ENCODE data around the gene SLC7A5. TPM values are rescaled to one million over a fixed set of nuclear protein-coding genes. Genes with fewer than 3 reads are reported as not detected.
"Not testable (repeated sequence)": the region's sequence is repeated elsewhere in the genome, so short reads cannot be mapped to it uniquely, and the experiment has no call there.

The SLC7A5 gene
- total RNA-seq, 1 donor from 2014 or later = 9.5 TPM

DNA sequence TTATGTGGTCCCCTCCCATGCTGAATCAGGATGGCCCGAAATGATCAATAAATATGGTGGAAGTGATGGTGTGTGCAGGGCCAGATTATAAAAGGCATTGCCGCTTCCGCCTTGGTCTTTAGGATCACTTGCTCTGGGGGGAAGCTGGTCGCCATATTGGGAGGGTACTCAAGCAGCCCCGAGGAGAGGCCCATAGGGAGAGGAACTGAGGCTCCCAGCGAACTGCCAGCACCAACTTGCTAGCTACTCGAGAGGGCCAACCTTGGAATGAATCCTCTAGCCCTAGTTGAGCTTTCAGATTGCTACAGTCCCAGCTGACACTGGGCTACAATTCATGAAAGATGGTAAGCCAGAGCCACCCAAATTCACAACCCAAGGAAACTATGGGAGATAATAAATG lies 19.0 kb upstream of the SLC7A5 start:
- DNase-seq (ENCODE audit: low read depth in 2 of 2) = not testable (repeated sequence)

DNA sequence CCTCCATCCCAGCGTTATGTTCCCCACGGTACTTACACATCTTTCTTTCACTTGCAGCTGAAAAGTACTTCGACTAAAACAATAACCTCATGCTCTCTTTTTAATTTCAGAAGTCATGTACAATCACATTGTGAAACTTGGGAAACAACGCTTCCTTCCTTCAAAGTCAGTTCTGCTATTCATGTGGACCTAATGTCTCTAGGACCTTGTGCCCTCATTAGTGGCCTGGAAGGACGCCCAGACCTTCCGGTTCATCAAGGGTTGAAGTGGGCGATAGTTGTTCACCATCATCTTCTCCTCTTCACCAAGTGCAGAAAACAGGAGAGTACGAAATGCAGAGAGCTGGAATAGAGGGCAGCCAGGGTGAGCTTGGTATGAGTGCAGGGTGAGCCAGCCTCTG lies 18.6 kb upstream of the SLC7A5 start:
- not testable (repeated sequence) for DNase-seq (ENCODE audit: low read depth in 2 of 2)

DNA sequence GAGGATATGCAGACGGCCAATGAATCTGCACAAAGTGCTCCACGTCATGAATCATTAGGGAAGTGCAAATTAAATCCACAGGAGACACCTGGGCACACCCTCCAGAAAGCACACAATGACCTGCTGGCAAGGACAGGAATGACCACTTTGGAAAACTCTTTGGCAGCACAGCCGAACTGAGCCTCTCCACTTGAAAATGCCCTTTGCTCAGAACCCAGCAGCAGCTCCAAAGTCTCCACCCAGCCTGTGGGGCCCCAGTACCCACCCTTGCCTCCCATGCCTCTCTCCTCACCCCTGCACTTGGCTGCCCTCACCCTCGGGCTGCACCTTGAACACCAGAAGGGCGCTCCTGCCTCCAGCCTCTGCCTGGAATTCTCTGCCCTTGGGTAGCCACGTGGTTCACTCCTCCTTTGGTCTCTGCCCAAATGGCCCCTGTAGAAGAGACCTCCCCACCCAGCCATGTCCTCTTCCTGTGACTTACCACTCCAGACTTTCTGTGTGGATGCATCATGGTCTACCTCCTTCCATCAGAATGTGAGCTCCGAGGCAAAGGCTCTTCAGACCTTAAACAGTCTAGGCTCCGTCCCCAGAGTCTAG lies 16.2 kb upstream of the SLC7A5 start:
- DNase-seq (ENCODE audit: low read depth in 2 of 2) = not testable (repeated sequence)

DNA sequence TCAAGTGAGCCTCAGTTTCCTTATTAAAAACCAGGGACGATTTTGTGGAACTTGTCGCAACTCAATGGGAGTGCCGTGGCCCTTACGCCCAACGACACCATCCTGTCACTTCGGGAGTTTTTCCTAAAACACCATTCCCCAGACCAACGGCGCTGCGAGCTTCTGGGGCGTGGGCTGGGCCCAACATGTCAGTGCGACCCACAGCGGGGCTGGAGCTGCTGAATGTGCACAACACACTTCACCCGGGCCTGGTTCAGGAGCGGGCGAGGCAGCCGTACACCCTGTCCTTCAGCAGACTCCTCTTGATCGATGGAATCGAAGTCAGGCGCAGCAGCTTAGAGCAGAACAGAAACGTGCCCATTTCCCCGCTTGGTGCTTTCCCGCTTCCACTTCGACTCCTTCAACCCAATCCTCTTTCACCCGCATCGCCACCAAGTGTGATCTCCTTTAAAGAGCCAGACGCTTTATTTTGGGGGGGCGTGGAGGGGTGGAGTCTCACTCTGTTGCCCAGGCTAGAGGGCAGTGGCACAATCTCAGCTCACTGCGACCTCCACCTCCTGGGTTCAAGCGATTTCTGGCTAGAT lies 13.2 kb upstream of the SLC7A5 start:
- no peak for DNase-seq (ENCODE audit: low read depth in 2 of 2)

DNA sequence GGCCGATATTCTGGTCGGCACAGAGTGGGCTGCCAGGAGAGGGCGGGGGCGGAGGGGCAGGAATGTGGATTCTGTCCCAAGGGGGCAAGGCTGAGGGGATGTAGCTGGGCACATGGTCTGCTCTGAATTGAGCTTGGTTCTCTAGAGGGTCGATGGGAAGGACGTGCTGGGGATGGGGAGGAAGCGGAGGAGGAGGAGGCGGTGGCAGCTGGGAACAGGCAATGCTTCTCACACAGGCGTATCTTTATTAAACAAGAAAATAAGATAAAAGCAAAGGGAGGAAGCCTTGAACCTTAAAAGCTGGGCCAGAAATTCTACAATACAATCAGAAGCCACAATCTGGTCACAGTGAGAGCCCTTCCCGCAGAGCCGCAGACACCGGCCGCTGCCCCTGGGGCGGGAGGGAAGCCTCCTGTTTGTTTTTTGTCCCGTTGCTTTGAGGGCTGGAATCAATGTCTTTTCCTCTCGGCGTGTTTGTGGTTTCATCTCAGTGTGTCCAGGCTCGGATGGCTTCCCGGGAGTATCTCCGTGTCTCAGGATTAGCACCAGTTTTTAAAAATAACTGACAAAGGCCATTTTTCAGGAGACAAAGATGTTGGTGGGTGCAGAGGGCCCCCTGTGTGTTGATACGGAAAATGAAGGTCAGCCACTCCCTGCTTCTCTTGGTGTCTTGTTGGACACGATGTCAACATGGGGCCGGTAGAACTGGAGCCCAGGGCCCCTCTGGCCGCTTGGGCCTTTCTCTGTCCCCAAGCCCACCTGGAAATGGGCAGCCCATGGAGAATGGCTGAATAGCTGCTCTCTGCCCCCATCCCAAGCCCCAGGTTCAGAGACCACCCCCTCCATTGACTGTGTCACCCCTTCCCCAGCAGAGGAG lies 12.3 kb upstream of the SLC7A5 start:
- DNase-seq (ENCODE audit: low read depth in 2 of 2) = no peak

DNA sequence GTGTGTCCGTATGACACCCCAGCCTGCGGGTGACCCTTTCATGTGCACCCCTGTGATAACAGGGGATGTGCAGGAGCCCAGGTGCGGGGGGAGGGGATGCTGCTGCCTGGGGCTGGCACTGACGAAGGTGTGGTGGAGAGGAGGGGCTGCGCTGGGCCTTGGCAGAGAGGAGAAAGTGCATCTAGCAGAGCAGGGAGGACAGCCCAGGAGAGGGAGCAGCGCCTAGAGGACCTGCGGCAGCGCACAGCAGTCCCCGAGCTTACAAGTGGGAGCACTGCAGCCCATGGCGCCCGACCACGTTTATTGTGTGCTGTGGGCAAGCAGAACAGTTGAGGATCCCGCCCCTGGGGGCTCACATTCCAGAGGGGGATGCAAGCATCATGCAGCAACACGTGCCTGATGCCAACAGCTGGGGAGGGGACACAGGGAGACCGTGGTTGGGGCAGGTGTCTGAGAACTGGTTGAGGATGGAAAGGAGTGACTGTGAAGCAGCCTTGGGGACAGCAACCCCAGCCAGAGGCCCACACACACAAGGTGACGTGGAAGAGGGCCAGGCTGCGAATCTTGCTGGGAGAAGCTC lies 10.9 kb upstream of the SLC7A5 start:
- no peak for DNase-seq (ENCODE audit: low read depth in 2 of 2)

DNA sequence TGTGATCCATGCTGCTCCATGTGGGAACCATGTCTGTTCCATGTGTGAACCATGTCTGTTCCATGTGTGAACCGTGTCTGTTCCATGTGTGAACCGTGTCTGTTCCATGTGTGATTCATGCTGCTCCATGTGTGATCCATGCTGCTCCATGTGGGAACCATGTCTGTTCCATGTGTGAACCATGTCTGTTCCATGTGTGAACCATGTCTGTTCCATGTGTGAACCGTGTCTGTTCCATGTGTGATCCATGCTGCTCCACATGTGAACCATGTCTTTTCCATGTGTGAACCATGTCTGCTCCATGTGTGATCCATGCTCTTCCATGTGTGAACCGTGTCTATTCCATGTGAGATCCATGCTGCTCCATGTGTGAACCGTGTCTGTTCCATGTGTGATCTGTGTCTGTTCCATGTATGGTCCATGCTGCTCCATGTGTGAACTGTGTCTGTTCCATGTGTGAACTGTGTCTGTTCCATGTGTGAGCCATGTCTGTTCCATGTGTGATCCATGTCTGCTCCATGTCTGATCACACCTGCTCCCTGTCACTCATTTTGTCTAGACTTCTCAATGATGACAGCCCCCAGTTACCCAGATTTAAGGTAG lies 10.2 kb upstream of the SLC7A5 start:
- not testable (repeated sequence) for DNase-seq (ENCODE audit: low read depth in 2 of 2)

DNA sequence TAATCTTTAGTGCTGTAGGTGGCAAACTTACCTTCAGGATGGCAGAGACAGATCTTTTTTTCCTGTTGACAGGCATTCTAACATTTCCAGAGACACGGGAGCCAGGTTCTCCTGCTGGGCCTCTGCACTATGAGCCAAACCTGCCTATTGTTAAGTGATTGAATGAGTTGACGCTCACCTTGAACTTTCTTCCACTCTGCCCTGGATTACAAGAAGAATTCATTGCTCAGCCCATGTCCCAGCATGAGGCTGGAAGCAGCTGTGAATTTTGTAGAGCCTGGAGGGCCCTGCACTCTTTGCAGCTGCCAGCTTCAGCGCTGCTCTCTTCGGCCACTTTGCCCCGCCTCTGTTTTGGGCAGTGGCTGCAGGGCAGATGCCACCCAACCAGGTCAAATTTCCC lies 9.4 kb upstream of the SLC7A5 start:
- DNase-seq (ENCODE audit: low read depth in 2 of 2) = no peak

DNA sequence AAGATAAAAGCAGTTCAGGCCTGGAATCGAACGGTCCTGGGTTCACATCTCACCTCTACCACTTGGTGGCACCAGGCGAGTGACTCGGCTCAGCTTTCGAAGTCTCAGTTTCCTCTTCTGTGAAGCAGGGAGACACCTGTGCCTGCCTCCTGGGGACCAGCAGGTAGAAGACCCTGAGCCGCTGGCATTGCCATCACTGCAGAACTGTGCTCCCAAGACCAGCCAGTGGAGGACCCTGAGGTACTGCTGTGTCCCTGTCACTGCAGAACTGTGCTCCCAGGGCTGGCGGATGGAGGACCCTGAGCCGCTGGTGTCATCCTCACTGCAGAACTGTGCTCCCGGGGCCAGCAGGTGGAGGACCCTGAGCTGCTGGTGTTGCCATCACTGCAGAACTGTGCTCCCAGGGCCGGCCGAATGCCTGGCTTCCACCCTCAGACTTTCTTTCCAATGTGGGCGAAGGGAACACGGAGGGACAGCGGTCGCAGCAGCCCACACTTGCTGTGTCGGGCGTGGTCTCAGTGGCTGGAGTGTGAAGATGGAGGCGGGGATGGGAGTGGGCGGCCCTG lies 8.7 kb upstream of the SLC7A5 start:
- DNase-seq (ENCODE audit: low read depth in 2 of 2) = no peak

DNA sequence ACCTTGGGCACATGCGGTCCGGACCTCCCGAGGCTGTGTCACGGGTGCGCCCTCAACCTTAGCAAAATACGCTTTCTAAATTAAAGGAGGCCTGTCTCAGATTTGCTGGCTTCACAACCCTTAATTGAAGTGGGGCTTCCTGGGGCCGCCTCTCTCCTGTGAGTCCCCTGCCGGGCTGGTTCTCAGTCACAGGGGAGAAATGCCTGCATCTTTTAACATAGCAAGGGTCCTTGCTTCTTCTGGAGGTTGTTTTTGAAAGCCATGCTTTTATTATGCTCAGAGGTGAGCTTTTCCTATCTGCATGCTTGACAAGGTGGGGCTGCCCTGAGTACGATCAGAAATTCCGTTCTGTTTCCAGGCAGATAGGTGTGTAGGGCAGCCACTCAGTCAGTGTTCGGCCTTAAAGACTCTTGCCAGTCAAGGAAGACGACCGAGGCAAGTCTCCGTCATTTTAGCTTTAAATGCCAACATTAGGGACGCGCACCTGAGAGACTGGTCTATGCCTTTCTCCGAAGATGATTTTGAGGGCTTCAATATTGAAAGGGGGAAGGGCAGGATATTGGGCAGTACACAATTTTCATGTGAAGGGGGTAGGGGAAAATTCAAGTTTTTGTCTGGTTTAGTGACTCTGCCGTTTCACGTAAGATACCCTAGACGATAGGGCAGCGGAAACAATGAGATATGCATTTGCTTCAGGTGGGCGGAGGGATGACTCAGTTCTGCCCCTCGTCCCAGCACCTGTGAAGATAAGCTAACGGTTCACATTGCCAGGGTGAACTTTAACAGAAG lies 5.5 kb upstream of the SLC7A5 start:
- no peak for DNase-seq (ENCODE audit: low read depth in 2 of 2)

DNA sequence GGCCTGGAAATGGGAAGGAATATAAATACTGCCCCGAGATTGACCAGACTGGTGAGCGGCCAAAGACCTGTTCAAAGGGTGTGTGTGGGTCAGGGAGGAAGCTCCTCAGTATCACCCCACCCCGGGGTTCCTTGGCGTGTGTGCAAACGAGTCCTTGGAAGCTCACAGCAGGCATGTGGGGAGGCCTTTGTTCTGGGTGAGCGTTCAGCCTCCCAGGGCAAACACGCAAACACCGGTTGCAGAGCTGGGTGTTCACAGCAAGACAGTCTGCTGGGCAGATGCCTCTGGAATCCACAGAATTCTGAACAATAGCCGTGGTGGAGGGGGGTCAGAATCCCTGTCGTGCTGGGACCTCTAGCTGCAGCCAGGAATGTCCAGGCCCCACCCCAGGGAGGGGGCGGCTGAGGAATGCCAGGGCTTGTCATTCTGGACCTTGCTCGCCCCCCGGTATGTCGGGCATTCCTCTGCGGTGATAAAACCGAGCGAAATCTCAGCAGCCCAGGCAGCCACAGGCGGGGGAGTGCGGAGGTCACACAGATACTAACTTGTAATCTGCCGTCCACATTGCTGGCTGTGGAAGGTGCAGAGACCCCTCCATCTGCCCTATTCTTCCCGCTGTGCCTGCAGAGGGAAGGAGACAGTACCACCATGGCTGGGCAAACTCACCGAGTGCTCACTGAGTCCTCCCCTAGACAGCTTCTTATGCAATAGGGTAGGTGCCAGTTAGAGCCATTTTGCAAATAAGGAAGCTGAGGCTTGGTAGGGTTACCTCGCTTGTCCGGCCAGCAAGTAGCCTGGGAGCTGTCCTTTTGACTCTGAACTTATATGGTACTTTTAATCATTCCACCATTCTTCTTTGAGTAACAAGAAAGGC lies 1.3 kb upstream of the SLC7A5 start:
- DNase-seq (ENCODE audit: low read depth in 2 of 2) = peak in 1 of 2 donors; percentile 49

DNA sequence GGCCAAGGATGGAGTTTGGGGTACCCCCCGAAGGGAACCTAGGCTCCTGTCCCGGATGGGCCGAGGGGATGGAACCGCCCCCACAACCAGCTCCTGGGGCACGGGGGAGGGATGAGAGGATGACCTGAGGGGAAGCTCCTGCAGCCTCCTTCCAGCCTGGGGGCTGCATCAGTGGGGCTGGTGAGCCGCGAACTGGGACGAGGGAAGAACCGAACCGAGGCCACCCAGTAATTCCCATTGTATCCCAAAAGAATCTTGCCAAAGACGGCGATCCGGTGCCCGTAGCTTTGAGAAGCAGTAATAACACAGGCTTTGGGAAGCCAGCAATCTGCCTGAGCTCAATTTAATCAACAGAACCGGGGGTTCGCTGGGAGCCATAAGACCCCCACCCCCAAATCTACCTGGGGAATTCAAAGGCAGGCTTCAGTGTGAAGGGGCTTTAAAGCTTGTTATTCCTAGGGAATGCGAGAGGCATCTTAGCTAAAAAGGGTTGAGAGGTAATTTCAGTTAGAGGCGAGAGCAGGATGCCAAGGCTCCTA lies 641 bp upstream of the SLC7A5 start:
- not testable (repeated sequence) for DNase-seq (ENCODE audit: low read depth in 2 of 2)

DNA sequence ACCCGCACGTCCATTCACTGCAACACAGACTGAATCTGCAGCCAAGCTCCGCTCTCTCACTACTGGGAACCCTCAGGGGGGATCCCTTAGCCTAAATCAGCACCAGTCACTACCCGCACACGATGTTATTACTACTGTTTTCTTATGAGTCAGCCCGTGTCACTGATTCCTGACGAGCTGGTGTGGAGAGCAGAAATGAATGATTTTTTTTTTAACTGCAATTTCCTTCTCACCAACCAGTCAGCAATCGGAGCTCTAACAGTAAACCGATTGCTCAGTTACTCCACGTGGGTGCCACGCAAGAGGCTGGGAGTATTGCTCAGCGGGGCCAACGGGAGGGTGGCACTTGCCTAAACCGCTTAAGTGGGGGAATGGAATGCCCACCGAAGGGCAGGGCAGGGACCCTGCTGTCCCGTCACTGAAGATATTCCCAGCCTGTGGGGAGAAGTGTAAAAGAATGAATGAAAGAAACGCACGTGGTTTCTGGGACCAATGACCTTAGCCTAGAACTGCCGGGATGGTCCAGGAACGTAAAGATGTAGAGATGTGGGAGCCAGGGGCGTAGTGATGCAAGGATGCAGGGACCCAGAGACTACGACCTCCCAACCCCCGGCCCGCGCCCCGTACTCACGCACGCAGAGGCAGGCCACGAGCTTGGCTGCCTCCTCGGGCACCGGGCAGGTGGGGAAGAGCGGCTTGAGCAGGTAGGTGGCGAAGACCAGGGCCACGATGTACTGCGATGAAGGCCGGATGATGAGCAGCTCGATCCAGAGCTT lies 865 bp downstream of the SLC7A5 start:
- peak; percentile 81 to 93 for DNase-seq (ENCODE audit: low read depth in 2 of 2)

DNA sequence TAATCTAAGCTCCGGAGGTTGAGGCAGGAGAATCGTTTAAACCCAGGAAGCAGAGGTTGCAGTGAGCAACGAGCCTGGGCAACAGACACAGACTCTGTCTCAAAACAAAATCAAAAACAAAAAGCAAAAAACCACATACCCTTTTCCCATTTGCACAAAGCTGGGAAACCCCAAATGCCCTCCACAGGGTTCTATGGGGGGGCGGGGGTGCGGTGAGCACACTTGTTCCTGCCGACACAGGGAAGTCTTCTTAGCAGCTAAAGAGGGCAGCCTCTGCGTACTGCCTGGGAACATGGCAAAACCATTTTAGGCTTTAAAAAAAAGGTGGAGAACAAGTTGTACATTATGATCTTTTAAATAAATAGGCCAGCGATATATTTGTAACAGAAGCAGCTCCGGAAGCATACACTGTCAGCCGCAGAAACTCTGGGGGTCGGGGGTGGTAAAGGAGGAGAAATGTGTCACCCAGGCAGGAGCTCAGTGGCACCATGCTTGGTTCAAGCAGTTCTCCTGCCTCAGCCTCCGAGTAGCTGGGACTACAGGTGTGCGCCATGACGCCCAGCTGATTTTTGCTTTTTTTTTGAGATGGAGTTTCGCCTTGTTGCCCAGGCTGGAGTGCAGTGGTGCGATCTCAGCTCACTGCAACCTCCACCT lies 3.3 kb downstream of the SLC7A5 start:
- DNase-seq (ENCODE audit: low read depth in 2 of 2) = not testable (repeated sequence)

DNA sequence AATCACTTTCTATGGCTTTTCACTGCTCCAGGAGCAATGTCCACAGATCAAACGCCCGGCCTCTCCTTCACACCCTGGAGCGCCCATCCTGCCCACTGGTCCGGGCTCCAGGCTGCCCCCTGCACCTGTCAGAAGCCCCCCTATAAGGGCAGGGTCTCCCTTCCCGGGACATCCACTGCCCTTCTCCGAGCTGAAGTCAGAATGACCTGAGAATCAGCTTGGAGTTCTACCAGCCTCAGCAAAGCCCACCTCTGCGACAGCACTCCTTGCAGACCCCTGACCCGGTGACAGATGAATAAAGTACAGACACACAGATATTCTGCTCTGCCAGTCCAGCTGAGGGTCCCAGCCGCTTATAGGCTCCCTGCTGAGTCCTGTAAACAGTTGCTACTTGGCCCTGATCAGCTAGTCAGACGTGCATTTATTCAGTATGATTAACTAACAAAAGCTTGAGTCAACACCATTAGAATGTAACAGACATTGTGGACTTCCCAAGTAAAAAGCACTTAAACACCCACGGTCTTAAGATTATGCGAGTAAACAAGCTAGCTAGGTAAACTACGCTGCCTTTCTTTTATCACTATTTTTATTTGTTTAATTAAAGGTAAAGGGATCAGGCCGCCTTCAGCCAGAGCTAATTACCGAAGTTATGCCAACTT lies 4.8 kb downstream of the SLC7A5 start:
- DNase-seq (ENCODE audit: low read depth in 2 of 2) = no peak

DNA sequence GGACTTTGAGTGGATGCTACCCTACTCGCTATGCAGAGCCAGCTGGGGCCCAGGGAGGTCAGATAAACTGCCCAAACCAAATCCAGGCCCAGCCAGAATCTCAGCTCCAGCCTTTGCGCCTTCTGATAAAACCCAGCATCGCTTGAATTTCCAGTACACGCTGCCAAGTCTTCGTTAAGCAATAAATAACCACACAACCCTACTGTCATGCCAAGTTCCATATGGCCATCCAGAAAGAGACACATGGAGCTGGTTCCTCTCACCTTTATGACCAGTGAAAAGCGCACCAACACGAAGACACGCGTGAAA lies 6.0 kb downstream of the SLC7A5 start:
- not testable (repeated sequence) for DNase-seq (ENCODE audit: low read depth in 2 of 2)

DNA sequence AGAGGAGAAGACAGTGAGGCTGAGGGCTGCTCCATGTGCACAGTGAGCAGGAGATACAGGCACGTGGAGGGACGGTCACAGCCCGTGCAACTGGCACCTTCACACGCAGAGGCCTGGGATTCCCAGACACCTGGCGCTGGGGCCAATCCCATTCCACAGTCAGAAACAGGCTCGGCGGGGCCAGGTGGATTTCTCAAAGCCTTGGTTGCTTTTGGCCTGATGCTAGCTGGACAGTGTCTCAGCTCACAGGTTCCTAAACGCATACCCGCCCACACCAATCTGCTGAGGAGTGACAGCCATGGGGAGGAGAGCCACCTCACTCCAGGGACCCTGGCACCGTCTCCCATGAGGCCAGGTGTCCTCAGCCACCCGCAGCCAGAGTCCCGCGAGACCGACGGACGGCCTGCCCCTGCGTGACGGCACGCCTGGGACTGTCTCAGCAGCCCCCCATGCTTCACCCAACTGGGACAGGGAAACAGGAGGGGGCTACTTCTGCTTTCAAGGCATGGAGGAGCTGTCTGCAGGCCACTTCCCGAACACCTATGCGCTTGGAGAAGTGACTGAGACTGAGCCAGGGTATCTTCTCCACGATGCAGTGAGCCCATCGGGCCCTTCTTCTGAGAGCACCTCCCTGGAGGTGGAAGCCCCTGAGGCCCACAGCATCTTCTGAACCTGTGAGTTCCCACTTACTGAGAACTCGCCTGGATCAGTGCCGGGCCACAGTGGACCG lies 6.5 kb downstream of the SLC7A5 start:
- DNase-seq (ENCODE audit: low read depth in 2 of 2) = not testable (repeated sequence)

Data from lung microvascular endothelial cell (primary cell).